Breast epithelium (tissue), 3 donors: ENCODE data around the gene FHOD3.

Experiments used
- CTCF ChIP-seq, 3 donors: fragments of 450-650 bp; IDR thresholded peaks; one replicate each; pipeline ENCODE4 v1.5.1; 2016 to 2017; ENCODE audit warnings: antibody characterized with exemption in 3 of 3, mild to moderate bottlenecking in 3 of 3, moderate library complexity in 3 of 3
- POLR2A ChIP-seq: fragments of 450-650 bp; IDR thresholded peaks from one replicate; pipeline ENCODE4 v1.6.1; 2016; ENCODE audit warnings: antibody characterized with exemption, mild to moderate bottlenecking, moderate library complexity
- POLR2AphosphoS5 ChIP-seq, 3 donors: sonication (generic); formaldehyde crosslinking; IDR thresholded peaks; one replicate each; pipeline ENCODE4 v1.6.1; 2017; ENCODE audit warnings: antibody characterized with exemption in 3 of 3

DNA sequence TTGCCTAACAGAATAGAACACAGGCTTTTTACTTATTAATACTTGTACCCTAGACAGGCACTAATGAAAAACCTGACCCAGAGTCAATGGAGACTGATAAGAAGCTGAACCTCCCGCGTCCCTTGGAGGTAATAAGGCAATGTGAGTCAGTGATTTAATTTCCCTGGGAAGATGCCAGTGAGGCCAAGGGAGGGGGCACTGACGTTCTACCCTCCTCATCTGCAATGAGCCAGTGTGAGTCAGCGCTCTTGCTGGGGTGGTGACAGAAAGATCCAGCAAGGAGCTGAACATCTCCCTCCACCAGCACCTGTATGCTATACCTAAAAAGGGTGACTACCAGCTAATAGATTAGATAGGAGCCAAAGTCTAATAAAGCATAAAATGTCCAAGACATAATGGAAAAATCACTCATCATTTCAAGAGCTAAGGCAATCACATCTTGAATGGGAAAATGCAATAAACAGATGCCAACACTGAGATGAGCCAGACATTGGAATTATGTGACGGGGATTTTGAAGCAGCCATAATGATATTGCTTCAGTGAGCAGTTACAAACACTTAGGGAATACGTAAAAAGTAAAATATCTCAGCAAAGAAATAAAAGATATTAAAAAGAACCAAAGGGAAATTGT, 414.4 kb downstream of the FHOD3 start:
- TF ChIP-seq CTCF (IDR thresholded peaks at IDR 0.05) (no peak), POLR2A (no peak), POLR2AphosphoS5 (IDR thresholded peaks at IDR 0.05) (no peak)
